Stimulated activated CD8-positive, alpha-beta memory T cell treated with anti-CD3 and anti-CD28 coated beads, Interleukin-7, amount 100 ng/mL, for 48 hours (primary cell): ENCODE measurements around the gene PTPRE.

Experiments used
- DNase-seq, 2 donors: peaks; one replicate each; pipeline ENCODE4 v3.0.0-alpha.2; 2020; ENCODE audit warnings: low read depth in 1 of 2; ENCODE audit errors: extremely low read depth in 1 of 2

The PTPRE gene

GRCh38 chr10:127882801-127883459, 24.0 kb upstream of the PTPRE start:
- DNase-seq: no peak

- DNase-seq: no peak
Measured at GRCh38 chr10:127883516-127883915, 23.4 kb upstream of the PTPRE start.

GRCh38 chr10:127884501-127884900, 22.4 kb upstream of the PTPRE start:
- DNase-seq: no peak

- no peak for DNase-seq
Measured at GRCh38 chr10:127886371-127887051, 20.4 kb upstream of the PTPRE start.

GRCh38 chr10:127887541-127888415, 19.1 kb upstream of the PTPRE start:
- DNase-seq: no peak

GRCh38 chr10:127888521-127889312, 18.2 kb upstream of the PTPRE start:
- DNase-seq: no peak

- DNase-seq: no peak
Measured at GRCh38 chr10:127889605-127890195, 17.2 kb upstream of the PTPRE start.

GRCh38 chr10:127890216-127890615, 16.7 kb upstream of the PTPRE start:
- DNase-seq: no peak

GRCh38 chr10:127890832-127891334, 16.0 kb upstream of the PTPRE start:
- no peak for DNase-seq

- no peak for DNase-seq
Measured at GRCh38 chr10:127892743-127893142, 14.2 kb upstream of the PTPRE start, which contains the start of gene CLRN3. CLRN3 (minus strand) TSS chr10:127892941; CDS start chr10:127892784, 157 bp downstream.

GRCh38 chr10:127894146-127894545, 12.8 kb upstream of the PTPRE start:
- DNase-seq: no peak

GRCh38 chr10:127896590-127896989, 10.3 kb upstream of the PTPRE start:
- no peak for DNase-seq

GRCh38 chr10:127897177-127897576, 9.7 kb upstream of the PTPRE start:
- no peak for DNase-seq

- DNase-seq: no peak
Measured at GRCh38 chr10:127899766-127900387, 7.0 kb upstream of the PTPRE start.

- DNase-seq: no peak
Measured at GRCh38 chr10:127903789-127904188, 3.1 kb upstream of the PTPRE start.

GRCh38 chr10:127904311-127905000, 2.4 kb upstream of the PTPRE start:
- no peak for DNase-seq

GRCh38 chr10:127905001-127905847, 1.7 kb upstream of the PTPRE start:
- no peak for DNase-seq

GRCh38 chr10:127905848-127906261, 1.0 kb upstream of the PTPRE start:
- DNase-seq: no peak
